Midbrain (tissue), 1 donor: ENCODE measurements around the gene EIF4E2.
A peak's percentile ranks its signal among the peaks of the same experiment; 100 is the strongest.

ENCODE experiments used
- DNase-seq: peaks from one replicate; lab custom pipeline; 2025; lab: John Stamatoyannopoulos, UW

EIF4E2 gene

DNA sequence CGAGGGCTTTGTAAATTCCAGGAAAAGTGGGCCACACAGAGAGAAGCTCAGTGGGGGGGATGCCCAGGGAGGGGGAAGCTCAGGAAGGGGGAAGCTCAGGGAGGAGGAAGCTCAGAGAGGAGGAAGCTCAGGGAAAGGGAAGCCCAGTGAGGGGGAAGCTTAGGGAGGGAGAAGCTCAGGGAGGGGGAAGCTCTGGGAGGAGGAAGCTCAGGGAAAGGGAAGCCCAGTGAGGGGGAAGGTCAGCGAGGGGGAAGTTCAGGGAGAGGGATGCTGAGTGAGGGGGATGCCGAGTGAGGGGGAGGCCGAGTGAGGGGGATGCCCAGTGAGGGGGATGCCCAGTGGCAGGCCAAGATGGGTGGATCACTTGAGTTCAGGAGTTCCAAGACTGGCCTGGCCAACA lies 11.8 kb upstream of the EIF4E2 start:
- DNase-seq: no peak

DNA sequence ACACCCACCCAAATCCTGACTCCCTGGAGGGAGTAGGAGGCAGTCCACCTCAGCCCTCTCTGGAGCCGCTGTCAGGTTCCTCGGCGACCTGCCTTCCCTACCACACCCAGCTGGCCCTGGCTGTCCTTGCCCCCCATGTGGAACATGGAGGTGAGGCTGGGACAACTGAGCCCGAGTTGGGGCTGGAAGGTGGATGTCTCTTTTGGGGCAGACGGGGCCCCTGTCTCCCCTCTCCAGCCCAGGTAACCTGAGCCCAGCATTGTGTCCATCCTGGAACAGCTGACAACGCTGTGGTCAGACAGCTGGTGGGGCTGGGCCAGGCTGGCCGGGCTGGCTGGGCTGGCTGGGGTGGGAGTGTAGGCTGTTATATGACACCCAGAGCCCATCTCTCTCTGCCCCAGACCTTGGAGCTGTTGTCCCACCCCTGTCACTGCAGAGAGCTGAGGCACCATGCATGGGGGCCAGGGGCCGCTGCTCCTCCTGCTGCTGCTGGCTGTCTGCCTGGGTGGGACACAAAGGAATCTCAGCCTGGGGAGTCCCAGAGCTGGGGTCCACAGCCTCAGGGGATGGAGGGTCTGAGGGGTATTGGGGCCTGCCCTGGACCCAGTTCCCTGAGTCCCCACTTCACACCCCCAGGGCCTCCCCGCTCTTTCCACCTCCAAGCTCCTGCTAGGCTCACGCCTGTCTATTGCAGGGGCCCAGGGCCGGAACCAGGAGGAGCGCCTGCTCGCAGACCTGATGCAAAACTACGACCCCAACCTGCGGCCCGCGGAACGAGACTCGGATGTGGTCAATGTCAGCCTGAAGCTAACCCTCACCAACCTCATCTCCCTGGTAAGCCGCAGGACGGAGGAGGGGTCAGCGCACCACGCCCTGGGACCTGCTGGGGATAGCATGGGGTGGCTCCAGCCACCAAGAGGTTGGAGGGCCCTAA lies 10.9 kb upstream of the EIF4E2 start, which contains the start of gene CHRNG:
Gene CHRNG (plus strand): TSS at position 395 of the 934 bp plus-strand sequence. CDS start 56 bp downstream, at position 451.
- DNase-seq: no peak

DNA sequence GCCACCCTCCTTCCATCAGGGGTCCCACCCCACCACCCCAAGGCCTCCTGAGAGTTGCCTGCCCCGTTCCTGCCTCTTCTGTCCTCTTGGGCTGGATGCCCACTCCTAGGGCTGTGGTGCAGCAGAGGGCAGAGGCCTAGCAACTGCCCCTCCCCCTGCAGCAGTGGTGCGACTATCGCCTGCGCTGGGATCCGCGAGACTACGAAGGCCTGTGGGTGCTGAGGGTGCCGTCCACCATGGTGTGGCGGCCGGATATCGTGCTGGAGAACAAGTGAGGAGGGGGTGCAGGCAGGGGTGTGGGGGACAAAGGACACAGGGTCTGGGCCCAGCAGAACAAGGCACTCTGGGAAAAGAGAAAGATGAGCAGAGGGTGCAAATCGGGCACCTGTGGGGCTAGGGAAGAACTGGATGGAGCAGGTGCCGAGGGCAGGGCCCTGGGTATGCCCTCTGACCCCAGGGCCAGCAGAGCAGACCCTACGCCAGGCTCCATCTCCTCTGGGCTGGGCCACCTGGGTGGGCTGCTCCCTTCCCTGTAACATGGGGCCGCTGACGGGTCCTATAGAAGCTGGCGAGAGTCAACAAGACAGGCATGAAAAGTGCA lies 9.9 kb upstream of the EIF4E2 start:
- DNase-seq: no peak

DNA sequence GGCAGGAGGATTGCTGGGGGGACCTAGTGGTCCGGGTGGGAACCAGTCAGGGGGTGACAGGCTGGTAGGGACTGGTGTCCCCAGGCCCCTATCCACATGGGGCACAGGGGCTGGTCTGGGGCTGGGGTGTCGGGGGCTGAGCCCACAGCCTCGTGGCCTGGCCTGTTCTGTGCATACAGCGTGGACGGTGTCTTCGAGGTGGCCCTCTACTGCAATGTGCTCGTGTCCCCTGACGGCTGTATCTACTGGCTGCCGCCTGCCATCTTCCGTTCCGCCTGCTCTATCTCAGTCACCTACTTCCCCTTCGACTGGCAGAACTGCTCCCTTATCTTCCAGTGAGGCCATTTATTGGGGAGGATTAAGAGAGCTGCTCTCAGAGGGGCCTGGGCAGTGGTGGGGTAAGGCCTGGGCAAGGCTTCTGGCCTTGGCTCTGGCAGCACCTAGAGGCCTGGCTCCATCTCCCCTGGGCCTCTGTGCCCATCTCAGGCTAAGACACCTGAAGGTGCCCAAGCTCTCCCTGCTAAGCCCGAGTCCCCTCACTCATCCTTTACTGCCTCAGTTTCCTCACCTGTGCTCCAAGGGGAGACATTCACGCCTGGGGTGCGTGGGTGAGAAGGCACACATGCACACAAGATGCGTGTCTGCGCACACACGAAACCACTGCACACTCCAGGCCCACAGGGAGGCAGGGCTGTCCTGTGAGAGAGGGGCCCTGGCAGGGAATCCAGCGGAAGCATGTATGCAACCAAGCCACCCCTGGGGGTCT lies 9.1 kb upstream of the EIF4E2 start:
- no peak for DNase-seq

DNA sequence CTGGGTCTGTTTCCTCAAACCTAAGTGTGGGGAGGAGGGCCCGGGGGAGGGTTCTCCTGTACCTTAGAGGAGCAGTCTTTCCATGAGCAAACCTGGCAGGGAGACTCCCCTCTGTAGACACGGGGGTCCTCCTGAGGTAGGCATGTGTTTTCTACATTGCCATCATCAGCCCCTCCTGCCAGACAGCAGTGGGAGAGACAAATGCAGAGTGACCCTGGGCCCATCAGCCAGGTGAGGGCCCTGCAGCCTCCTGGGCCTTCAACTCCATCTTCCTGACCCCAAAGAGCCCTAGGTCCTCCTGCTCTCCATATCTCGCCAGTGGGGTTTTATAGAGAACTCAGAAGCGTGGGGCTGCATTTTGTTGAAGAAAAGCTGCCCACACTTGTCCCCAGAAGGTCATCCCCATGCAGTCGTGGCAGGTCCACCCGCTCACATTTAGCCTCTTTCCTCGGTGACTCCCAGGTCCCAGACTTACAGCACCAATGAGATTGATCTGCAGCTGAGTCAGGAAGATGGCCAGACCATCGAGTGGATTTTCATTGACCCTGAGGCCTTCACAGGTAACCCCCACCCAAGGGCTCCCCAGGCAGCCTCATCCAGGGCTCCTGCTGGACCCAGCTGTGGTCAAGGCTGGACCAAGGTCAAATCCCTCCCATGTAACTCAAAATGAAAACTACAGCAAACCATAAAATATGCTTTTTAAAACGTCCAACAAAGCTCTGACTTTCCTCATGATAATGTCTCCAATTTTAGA lies 8.4 kb upstream of the EIF4E2 start:
- no peak for DNase-seq

DNA sequence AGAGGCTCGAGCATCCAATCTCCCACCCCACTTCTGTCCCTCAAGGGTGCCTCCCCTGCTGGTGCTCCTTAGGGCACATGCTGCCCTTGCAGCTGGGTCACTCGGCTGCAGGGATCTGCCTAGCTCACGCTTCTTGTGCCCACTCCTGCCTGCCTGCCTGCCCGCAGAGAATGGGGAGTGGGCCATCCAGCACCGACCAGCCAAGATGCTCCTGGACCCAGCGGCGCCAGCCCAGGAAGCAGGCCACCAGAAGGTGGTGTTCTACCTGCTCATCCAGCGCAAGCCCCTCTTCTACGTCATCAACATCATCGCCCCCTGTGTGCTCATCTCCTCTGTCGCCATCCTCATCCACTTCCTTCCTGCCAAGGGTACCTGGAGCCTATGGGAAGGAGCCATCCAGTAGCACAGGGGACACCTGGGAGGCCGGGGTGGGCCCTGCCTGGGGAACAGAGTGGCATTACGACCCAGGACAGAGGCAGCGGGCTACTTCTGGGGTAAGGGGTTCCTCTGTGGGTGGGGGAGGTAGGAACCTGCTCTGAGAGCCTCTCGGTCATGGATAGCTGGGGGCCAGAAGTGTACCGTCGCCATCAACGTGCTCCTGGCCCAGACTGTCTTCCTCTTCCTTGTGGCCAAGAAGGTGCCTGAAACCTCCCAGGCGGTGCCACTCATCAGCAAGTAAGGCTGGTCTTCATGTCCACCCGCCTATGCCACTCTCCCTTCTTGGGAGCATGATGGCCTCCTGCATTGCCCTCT lies 7.6 kb upstream of the EIF4E2 start:
- no peak for DNase-seq

DNA sequence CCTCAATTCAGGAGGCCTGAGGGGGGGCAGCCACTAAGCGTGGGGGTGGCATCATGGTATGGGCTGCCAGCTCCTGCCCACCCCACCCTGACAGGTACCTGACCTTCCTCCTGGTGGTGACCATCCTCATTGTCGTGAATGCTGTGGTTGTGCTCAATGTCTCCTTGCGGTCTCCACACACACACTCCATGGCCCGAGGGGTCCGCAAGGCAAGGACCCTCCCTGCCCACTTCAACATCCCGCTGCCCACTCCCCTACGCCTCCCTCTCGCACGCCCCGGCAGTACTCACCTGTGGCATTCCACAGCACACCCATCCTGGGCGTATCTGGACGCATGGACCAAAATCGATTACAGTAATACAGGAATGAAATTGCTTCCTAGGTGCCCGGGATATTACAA lies 7.0 kb upstream of the EIF4E2 start:
- no peak for DNase-seq

DNA sequence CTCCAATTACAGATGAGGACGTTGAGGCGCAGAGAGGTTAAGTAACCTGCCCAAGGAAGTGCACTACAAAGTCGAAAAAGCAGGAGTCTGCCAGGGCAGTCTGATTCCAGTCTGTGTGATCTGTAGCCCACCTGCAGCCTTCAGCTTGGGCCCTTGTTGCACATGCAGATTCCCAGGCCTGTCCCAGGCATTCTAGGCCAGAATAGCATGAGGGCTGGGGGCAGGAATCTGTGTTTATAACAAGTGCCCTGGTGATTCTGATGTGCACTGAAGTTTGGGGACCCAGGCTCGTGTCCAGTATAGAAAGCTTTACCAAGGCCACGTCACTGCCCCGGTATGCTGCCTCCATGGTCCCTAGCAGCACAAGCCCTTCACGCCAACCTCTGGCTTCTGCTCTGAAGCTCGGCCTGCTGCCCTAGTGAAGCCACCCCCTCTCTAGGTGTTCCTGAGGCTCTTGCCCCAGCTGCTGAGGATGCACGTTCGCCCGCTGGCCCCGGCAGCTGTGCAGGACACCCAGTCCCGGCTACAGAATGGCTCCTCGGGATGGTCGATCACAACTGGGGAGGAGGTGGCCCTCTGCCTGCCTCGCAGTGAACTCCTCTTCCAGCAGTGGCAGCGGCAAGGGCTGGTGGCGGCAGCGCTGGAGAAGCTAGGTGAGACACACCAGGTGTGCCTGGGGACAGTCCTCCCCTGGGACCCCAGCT lies 6.4 kb upstream of the EIF4E2 start:
- DNase-seq: no peak

DNA sequence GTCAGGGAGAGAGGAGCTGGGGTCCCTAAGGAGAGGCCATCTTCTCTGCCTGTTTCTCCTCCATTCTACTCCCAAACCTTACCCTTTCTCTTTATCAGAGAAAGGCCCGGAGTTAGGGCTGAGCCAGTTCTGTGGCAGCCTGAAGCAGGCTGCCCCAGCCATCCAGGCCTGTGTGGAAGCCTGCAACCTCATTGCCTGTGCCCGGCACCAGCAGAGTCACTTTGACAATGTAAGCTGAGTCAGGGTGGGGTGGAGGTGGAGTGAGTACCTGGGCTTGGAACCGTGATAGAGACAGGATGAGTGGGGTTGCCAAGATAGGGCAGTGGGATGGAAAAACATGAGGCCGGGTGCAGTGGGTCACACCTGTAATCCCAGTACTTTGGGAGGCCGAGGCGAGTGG lies 5.8 kb upstream of the EIF4E2 start:
- no peak for DNase-seq

DNA sequence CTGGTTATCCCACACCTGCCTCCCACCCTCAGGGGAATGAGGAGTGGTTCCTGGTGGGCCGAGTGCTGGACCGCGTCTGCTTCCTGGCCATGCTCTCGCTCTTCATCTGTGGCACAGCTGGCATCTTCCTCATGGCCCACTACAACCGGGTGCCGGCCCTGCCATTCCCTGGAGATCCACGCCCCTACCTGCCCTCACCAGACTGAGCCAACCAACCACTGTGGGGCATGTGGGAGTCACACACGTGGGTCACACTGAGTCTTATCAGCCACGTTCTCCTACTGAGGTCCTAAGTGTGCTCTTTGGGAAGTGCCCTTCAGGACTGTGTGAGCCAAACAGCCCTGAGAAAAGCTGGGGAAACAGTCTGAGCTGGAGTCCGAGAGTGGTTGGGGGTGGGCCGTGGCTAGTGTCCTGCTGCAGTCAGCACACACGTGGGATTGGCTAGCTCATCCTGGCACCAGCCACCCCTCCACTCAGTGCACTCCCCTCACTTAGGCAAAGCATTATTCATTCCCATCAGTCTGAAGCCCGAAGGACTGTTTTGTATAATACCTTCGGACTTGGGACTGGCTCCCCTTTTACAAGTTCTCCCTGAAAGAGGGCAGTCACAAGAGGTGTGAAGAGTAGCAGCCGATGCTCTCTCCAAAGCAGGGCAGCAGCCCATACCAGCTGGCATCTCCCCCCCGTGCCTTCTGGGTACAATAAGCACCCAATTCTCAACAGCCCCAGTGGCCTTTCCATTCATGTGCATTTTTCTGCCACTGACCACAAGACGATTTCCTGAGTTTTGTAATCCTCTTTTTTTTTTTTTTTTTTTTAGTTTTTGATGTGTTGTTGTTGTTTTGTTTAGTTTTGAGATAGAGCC lies 4.7 kb upstream of the EIF4E2 start:
- peak; percentile 14 for DNase-seq

DNA sequence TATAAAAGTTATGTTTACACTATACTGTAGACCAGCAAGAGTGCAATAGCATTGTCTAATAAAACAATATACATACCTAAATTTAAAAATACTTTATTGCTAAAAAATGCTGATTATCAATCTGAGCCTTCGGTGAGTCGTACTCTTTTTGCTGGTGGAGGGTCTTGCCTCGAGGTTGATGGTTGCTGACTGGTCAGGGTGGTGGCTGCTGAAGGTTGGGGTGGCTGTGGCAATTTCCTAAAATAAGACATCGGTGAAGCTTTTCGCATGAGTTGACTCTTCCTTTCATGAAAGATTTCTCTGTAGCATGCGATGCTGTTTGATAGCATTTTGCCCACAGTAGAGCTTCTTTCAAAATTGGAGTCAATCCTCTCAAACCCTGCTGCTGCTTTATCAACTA lies 2.5 kb upstream of the EIF4E2 start:
- DNase-seq: no peak

DNA sequence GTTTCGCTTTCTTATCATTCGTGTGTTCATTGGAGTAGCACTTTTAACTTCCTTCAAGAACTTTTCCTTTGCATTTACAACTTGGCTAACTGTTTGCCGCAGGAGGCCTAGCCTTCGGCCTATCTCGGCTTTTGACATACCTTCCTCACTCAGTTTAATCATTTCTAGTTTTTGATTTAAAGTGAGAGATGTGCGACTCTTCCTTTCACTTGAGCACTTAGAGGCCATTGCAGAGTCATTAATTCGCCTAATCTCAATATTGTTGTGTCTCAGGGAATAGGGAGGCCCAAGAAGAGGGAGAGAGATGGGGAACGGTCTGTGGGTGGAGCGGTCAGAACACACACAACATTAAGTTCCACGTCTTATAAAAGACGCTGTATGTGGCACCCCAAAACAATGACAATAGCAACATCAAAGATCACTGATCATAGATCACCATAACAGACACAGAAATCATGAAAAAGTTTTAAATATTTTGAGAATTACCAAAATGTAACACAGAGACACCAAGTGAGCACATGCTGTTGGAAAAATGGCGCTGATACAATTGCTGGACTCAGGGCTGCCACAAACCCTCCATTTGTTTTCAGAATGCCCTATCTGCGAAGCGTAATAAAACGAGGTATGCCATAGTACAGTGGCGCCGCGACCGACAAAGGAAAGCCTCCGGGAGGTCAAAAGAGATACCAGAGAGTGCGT lies 685 bp upstream of the EIF4E2 start:
- no peak for DNase-seq

DNA sequence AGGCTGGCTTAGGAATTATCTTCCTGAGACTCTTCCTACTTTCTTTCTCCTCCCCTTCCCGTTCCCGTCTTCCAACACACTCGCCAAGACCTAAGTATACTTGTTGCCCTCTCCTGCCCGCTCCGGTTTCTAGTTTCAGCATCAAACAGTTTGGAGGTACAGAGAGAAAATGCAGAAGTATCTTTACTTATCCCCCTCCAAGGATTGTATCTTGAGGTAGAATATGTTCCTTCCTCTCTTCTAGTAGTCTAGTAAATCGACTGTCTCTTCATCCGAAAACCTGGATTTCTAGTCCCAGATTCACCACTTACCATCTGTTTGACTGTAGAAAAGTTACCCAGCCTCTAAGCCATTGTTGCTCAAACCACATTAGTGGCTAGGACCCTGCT lies 755 bp downstream of the EIF4E2 start:
- no peak for DNase-seq

DNA sequence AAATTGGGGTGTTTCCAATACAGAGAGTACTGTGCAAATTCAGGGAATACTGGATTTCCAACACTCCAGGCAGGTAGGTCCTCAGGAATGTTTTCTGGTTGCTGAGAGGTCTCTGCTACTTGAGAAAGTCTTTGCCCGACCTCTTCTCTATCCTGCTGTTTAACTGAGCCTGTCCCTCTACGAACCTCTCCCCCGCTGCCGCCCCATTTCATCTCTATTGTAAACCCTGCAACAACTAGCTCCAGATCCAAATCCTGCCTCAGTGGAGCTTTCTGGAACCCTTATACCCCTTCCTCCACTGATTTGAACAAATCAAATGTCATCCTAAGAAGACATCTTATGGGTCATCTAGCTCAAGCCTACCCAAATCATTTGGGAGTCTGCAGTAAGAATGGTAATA lies 1.3 kb downstream of the EIF4E2 start:
- no peak for DNase-seq

DNA sequence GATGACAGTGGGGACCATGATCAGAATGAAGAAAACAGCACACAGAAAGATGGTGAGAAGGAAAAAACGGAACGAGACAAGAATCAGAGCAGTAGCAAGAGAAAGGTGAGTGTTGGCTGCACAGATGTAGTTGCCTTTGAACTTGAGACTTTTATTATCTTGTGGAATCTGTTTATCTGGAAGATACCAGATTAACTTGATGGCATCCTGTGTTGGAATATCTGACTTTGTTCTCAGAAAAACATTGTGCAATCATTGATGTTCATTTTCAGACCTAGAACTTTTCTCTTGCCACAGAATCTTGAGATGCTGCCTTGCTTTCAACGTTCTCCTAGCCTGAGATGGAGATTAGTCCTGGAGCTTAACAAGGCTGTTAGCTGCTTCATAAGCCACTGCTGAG lies 5.9 kb downstream of the EIF4E2 start:
- DNase-seq: no peak

DNA sequence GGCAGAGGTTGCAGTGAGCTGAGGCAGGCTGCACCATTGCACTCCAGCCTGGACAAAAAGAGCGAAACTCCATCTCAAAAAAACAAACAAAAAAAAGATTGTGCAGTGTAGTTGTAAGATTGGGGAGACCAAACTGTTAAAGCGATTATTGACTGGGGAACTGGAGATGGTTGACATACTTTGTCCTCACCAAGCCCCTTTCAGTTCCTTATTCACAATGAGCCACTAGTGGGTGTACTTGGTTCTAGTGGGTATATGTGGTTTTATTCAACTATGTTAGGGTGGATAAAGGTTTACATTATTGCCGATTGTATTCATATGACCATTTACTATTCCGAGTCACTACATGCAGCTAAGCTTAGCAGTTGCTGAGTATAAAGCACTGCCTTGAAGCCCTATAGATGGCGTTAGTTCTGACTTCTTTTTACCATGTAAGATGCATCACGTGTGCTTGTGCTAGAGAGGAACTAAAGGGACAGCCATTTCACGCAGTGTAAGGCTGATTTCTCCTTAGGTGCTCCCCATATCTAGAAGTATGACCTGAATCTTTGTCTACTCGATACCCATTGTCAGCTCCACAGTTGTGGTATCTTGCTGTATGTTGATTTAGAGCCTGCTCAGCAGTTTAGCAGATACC lies 12.1 kb downstream of the EIF4E2 start:
- no peak for DNase-seq

DNA sequence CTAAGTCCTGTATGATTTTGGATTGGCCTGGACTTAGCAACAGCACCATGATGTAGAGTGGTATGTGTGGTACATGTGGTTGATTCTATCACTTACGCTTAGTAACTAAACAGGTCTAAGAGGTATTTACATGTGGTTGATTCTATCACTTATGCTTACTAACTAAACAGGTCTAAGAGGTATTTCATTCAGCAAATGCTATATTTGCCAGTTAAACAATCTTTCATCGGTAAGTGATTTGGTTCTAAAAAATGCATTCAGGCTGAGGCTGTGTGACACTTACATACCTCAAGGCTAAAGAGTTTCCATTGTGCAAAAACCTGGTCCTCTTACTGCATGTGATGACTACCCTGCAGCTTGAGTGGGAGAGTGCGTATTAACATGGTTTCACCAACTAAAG lies 13.1 kb downstream of the EIF4E2 start:
- DNase-seq: no peak

DNA sequence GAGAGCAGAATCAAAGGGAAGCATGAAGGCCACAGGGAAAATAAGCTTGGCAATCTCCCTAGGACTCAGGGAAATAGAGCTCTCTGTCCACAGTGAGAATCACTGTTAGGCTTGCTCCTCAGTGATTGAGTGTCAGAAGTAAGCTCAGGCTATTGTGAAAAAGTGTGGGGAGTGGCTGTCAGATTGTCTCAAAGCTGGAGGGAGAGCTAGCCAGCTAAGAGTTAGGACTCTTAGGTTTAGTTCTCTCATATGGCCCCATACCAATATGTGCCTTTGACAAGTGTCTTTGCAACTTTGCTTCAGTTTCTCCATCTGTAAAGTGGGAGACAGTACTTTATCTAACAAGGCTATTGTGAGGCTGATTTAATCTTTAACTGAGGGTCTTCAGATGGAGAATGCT lies 17.2 kb downstream of the EIF4E2 start:
- no peak for DNase-seq

DNA sequence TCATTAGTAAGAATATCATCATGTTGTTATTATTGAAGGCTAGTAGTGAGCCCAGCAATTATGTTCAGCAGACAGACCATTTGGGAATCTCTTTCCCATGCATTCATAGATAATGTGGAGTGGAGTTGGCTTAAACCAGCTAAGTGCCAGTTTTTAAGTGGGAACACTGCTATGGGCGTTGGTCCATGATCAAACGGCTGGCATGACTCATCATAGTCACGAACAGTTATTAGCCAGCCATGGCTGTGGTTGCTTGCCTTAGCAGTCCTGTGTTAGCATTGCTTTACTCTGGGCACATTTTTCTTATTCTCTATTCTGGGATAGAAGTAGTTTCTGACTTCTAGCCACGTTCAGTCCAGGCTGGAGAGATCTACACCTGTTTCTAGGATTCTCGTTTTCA lies 17.7 kb downstream of the EIF4E2 start:
- no peak for DNase-seq
